Keratinocyte (primary cell): ENCODE results near the gene CDH22. TPM values are rescaled to one million over a fixed set of nuclear protein-coding genes. Genes with fewer than 3 reads are reported as not detected.

Experiments used
- DNase-seq: peaks from one replicate; pipeline ENCODE4 v3.0.0-alpha.2; 2011; ENCODE audit warnings: low read depth, missing footprints, low spot score
- FAIRE-seq: peaks from 2 replicates; lab custom pipeline; 2011; peaks lifted over from hg19 to GRCh38; lab: Jason Lieb, UNC
- H2AFZ ChIP-seq: 2 replicates; pipeline ENCODE4 v1.6.0; 2012; ENCODE audit warnings: low read length, control low read depth, inconsistent platforms; ENCODE audit not compliant: control insufficient read depth
- H3K27ac ChIP-seq: 2 replicates; pipeline ENCODE4 v1.5.1; 2011; ENCODE audit warnings: low read length; ENCODE audit not compliant: control insufficient read depth, insufficient read depth
- H3K27me3 ChIP-seq: 3 replicates; pipeline ENCODE4 v1.6.0; 2011; ENCODE audit warnings: low read length; ENCODE audit not compliant: control insufficient read depth, insufficient read depth; ENCODE audit errors: extremely low read depth
- H3K36me3 ChIP-seq, 2 experiments: 2 replicates in 1 of 2; 3 replicates in 1 of 2; pipeline ENCODE4 v1.5.1; 2011; ENCODE audit warnings: low read length in 2 of 2, mild to moderate bottlenecking in 1 of 2; ENCODE audit not compliant: control insufficient read depth in 2 of 2, insufficient read depth in 2 of 2; ENCODE audit errors: extremely low read depth in 1 of 2
- H3K4me1 ChIP-seq: 3 replicates; pipeline ENCODE4 v1.5.1; 2011; ENCODE audit warnings: low read length; ENCODE audit not compliant: control insufficient read depth, insufficient read depth; ENCODE audit errors: extremely low read depth
- H3K4me2 ChIP-seq: 3 replicates; pipeline ENCODE4 v1.6.0; 2011; ENCODE audit warnings: low read depth, low read length; ENCODE audit not compliant: control insufficient read depth, insufficient read depth; ENCODE audit errors: extremely low read depth
- H3K4me3 ChIP-seq, 3 experiments: fragments of 200-600 bp in 1 of 3; sonication (generic) in 1 of 3; 2 replicates in 2 of 3; 3 replicates in 1 of 3; pipeline ENCODE4 v1.5.1; 2011 to 2016; ENCODE audit warnings: low read length in 3 of 3, mild to moderate bottlenecking in 3 of 3, control low read depth in 2 of 3, inconsistent platforms in 1 of 3, low read depth in 1 of 3, mixed read lengths in 1 of 3, mixed run types in 1 of 3, moderate library complexity in 1 of 3; ENCODE audit not compliant: control insufficient read depth in 2 of 3, insufficient read depth in 2 of 3; ENCODE audit errors: extremely low read depth in 1 of 3
- H3K79me2 ChIP-seq: 2 replicates; pipeline ENCODE4 v1.6.0; 2012; ENCODE audit warnings: low read length; ENCODE audit not compliant: control insufficient read depth, insufficient read depth
- H3K9ac ChIP-seq: 3 replicates; pipeline ENCODE4 v1.6.0; 2011; ENCODE audit warnings: low read length; ENCODE audit not compliant: control insufficient read depth, insufficient read depth; ENCODE audit errors: extremely low read depth
- H3K9me1 ChIP-seq: 3 replicates; pipeline ENCODE4 v1.6.0; 2011; ENCODE audit warnings: low read length; ENCODE audit not compliant: control insufficient read depth, insufficient read depth; ENCODE audit errors: extremely low read depth
- H3K9me3 ChIP-seq: 2 replicates; pipeline ENCODE4 v1.5.1; 2012; ENCODE audit warnings: low read depth, low read length; ENCODE audit not compliant: control insufficient read depth
- H4K20me1 ChIP-seq: 3 replicates; pipeline ENCODE4 v1.6.0; 2011; ENCODE audit warnings: low read length; ENCODE audit not compliant: control insufficient read depth, insufficient read depth; ENCODE audit errors: extremely low read depth
- CTCF ChIP-seq, 3 experiments: IDR thresholded peaks in 1 of 3; conservative IDR thresholded peaks in 1 of 3; optimal IDR thresholded peaks in 1 of 3; 2 replicates in 2 of 3; 3 replicates in 1 of 3; pipeline versions ENCODE3 to v1.5.1; 2011; ENCODE audit warnings: low read length in 3 of 3, mild to moderate bottlenecking in 3 of 3, moderate library complexity in 2 of 3, control low read depth in 1 of 3, inconsistent platforms in 1 of 3; ENCODE audit not compliant: insufficient read depth in 2 of 3; ENCODE audit errors: extremely low read depth in 1 of 3
- EZH2 ChIP-seq: IDR thresholded peaks from one replicate; pipeline ENCODE4 v1.6.1; 2012; ENCODE audit warnings: inconsistent platforms, mild to moderate bottlenecking, low read length, moderate library complexity
- dilution Hi-C: fragments of 300-500 bp; cut with MboI; formaldehyde crosslinking; loops from one replicate; pipeline ENCODE4 v1.7.0; 2020; ENCODE audit warnings: low sequenced_read_pairs; ENCODE audit not compliant: extremely low pct_ligation_motif_present
- polyA plus RNA-seq, 5 experiments: library from polyadenylated mRNA; depleted of rRNA in 3 of 5; stranded (reverse) in 3 of 5; stranded (forward) in 1 of 5; unstranded in 1 of 5; fragments of >200 nt; gene quantifications; 1 replicate in 1 of 5; 2 replicates in 3 of 5; 3 replicates in 1 of 5; pipeline versions ENCODE4 v1.2.1 to v1.2.3, GENCODE V29; 2011 to 2012; ENCODE audit warnings: missing spikeins in 2 of 5, low read depth in 1 of 5, low replicate concordance in 1 of 5

CDH22 gene
- polyA plus RNA-seq, 1 donor (not counting 4 experiments of a cell fraction or from before 2014, with no cell fraction given), result not detected

GRCh38 chr20:46210672-46211330 lies 97.5 kb downstream of the CDH22 start:
- TF ChIP-seq EZH2 (no peak), CTCF (optimal IDR thresholded peaks at IDR 0.05 in 1 of 3, IDR thresholded peaks at IDR 0.05 in 1 of 3, conservative IDR thresholded peaks at IDR 0.05 in 1 of 3; ENCODE audit: extremely low read depth in 1 of 3, insufficient read depth in 2 of 3, low read length in 3 of 3) (no peak)
- Histone ChIP-seq H3K79me2 (no peaks in the 10 kb centered on the region), H2AFZ (no peak overlapping the region), H3K9me3 (no peaks in the 10 kb centered on the region), H3K4me2 (no peak overlapping the region), H3K27ac (no peak overlapping the region), H4K20me1 (no peaks in the 10 kb centered on the region), H3K9ac (no peak overlapping the region), H3K27me3 (peaks cover 8% of the 10 kb centered on the region), H3K36me3 (no peaks in the 10 kb centered on the region), H3K4me1 (no peaks in the 10 kb centered on the region), H3K9me1 (no peaks in the 10 kb centered on the region), H3K4me3 (no peak overlapping the region)
- dilution Hi-C loops, result no loop called here
- no peak for DNase-seq
- no peak for FAIRE-seq

DNA sequence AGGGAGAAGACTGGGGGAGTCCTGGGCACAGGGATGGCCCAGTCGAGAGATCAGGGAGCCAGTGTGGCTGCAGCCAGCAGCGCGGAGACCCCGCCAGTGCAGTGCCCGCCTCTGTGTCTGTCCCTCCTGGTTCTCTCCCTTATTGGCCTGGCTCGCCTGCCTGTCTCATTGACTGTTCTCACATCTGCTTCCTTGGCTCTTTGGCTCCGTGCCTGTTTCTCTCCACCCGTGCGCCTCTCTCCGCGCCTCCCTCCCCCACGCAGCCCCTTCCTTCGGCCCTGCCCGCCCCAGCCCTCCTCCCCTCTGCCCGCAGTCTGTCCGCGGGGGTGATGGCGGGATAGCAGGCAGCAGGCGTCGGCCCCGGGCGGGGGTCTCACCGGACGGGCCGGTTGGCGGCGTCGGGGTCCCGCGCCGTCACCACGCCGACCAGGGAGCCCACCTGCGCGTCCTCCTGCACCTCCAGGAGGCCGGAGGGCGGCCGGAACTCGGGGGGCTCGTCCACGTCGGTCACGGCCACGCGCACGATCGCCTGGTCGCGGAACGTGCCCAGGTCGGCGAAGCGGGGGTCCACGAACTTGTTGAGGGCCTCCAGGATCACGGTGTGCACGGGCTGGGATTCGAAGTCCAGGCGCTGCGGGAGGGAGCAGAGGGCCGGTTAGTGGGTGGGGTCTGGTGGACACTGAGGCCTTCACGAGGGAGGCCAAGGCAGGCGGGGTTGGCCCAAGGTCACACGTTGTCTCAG lies 98.2 kb downstream of the CDH22 start:
- dilution Hi-C loops, result no loop called here
- peaks cover 8% of the 10 kb centered on the region for H3K27me3 ChIP-seq
- H3K9ac ChIP-seq, result no peak overlapping the region
- no peak for DNase-seq
- H3K4me2 ChIP-seq, result no peak overlapping the region
- no peak overlapping the region for H3K4me3 ChIP-seq
- no peak for TF ChIP-seq EZH2
- no peak for TF ChIP-seq CTCF (optimal IDR thresholded peaks at IDR 0.05 in 1 of 3, IDR thresholded peaks at IDR 0.05 in 1 of 3, conservative IDR thresholded peaks at IDR 0.05 in 1 of 3; ENCODE audit: extremely low read depth in 1 of 3, insufficient read depth in 2 of 3, low read length in 3 of 3)
- H3K36me3 ChIP-seq, result no peaks in the 10 kb centered on the region
- no peaks in the 10 kb centered on the region for H3K9me3 ChIP-seq
- no peak overlapping the region for H2AFZ ChIP-seq
- no peaks in the 10 kb centered on the region for H4K20me1 ChIP-seq
- no peaks in the 10 kb centered on the region for H3K9me1 ChIP-seq
- H3K79me2 ChIP-seq, result no peaks in the 10 kb centered on the region
- no peaks in the 10 kb centered on the region for H3K4me1 ChIP-seq
- no peak overlapping the region for H3K27ac ChIP-seq
- no peak for FAIRE-seq
